ENCODE measurements around the gene CACNA1E.
"Not testable (repeated sequence)": the region's sequence is repeated elsewhere in the genome, so short reads cannot be mapped to it uniquely, and the experiment has no call there.

Gene CACNA1E

DNA sequence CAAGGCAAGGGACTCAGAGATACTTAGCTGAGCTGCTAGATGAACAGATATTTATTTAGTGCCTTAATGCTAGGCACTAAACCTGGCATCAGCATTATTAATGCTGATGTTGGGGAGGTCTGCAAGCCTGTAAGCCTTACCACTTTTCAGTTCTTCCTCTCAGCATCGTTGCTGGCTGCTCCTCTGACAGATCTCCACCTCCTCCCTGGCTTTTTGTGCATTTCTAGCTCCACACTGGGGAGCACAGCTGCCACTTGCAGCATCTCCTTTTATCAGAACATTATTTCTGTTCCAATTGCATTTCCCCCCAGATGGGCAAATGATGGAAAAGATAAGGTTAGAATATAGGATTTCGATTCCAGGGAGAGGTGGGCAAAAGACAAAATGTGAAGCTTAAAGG lies 34.8 kb downstream of the CACNA1E start:
- DNase-seq, result no peak

DNA sequence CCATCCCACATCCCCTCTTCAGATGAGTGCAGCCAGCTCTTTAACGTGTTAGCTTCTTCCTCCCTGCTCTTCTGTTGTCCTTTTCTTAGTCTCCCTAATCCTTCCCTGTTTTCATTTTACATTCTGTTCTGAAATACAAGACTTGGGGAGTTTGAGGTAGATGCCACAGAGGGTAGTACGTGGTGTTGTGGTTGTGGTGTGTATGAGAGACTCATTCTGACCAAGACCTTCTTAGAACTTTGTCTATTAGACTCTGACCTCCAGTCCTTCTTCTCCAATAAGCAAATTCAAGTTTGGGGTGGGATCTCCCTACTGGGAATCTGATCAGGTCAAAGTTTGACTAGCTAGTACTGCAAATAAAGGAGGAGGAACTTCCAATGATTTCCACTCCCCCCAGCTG lies 39.5 kb downstream of the CACNA1E start:
- DNase-seq, result no peak

DNA sequence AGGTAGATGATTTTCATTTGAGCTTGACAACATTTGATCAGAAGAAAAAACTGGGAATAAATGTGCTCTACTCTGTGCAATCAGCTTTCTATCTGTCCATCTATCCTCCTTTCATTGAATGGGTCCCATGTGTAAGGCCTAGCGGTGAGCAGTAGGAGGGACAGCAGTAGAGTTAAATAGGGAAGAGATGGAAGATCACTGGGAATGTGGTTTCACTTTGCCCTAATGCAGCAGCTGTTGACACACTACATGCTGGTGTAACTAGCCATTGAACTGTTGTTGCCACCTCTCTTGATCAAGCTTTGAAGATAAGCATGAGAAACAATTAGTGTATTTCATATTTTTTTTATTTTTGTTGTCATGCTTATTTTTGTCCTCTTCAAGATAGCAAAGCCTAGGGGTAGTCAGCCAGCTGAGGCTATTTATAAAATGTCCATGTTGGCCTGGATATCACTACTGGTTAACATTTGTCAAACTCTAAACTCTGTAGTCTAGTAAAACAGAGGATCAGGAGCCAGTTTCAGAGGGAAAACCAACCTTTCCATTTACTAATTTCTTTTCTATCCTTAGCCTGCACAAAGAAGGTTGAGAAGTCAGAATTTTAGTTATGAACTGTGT lies 41.9 kb downstream of the CACNA1E start:
- no peak for DNase-seq

DNA sequence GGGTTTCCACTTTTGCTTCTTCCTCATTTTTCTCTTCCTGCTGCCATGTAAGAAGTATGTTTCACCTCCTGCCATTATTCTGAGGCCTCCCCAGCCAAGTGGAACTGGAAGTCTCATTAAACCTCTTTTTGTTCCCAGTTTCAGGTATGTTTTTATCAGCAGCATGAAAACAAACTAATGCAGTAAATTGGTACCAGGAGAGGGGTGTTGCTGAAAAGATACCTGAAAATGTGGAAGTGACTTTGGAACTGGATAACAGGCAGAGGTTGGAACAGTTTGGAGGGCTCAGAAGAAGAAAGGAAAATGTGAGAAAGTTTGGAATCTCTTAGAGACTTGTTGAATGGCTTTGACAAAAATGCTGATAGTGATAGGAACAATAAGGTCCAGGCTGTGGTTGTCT lies 44.9 kb downstream of the CACNA1E start:
- not testable (repeated sequence) for DNase-seq

DNA sequence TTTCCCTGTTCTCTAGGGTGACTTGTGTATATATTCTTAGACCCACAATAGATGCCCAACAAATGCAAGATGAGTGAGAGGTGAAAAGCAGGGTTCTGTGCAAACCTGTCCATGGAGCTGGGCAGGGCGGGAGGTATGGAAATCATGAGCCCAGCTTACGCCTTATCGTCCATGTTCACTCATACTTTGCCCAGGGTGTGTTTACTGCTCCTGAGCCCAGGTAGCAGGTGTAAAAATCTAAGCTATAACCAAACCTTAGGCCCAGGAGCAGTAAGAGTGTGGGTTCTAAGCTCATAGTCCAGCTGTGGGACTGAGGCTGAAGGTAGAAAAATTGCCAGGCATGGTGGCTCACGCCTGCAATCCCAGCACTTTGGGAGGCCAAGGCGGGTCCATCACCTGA lies 48.1 kb downstream of the CACNA1E start:
- no peak for DNase-seq

DNA sequence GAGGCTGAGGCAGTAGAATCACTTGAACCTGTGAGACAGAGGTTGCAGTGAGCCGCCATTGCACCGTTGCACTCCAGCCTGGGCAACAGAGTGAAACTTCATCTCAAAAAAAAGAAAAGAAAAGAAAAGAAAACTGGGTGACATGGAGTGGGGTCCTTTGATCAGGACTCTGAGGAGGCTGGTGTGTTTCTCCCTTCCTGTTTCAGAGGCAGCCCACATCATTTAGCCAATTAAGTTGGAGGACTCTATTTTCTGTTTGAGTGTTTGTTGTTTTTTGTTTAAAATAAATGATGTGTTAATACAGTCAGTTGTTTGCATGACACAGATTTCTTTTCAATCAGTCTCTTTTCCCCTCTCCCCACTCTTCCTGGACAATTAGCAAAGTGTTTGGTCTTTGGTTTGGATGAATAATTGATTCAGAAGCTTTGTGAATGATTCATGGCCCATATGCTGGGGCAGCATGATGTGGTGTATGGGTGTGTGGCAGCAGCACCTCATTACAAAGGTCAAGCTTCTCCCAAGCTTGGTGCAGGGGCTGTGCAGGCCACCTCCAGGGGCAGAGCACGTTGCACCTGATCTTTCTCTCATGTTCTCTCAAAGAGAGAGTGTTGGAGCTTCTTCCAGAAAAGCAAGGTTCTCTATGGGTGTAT lies 48.8 kb downstream of the CACNA1E start:
- no peak for DNase-seq

DNA sequence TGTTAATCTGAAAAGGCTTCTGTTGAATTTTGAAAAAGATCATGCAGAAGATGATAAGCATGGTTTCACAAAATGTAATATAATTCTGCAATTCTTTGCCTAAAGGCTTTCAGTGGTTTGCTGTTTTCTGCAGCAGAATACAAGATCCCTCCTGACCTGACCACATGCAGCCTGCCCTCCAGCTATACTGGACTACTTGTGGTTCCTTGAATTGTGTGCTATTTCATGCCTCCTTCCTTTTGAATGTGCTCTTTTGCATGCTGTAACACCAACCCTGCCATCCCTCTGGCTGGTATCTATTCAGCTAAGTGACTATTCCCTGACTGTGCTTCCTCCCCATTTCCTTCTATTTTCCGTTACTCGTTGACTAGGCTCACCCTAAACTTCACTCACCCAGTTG lies 55.5 kb downstream of the CACNA1E start:
- DNase-seq, result no peak

DNA sequence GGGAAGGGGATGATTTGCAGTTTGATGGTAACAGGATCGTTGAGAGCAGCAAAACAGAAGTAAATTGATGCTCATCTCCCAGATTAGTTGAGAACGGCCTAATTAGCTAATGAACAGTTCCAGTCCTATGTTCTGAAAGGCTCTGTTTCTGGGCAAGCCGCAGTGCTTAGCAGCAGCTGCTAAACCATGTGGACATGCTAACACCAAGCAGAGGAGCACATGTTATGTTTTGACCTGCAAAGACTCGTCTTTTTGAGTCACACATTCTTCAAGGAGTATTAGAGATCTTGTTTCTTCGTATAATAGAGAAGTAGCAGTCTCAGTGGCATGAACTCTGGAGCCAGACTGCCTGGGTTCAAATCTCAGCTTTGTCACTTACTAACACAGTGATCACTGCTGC lies 58.1 kb downstream of the CACNA1E start:
- DNase-seq, result no peak

DNA sequence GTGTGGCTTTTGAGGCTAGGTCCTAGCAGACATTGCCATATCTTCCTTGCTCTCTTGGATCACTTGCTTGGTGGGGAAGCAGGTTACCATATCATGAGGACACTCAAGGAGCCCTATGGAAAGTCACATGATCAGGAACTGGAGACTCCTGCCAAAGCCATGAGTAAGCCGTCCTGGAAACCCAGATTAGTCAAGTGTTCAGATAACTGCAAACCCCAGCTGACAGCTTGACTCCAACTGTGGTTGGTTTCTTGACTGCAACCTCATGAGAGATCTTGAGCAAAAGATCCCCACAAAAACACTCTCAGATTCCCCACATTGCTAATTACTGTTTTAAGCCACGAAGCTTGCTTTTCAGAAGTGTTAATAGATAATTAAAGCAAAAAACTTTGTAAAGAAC lies 58.6 kb downstream of the CACNA1E start:
- no peak for DNase-seq

DNA sequence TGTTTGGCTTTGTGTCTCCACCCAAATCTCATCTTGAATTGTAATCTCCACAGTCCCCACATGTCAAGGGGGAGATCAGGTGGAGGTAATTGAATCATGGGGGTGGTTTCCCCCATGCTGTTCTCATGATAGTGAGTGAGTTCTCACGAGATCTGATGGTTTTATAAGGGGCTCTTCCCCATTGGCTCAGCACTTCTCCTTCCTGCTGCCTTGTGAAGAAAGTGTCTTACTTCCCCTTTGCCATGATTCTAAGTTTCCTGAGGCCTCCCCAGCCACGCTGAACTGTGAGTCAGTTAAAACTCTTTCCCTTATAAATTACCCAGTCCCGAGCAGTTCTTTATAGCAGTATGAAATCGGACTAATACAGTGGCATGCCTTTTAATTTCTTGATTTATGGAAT lies 59.1 kb downstream of the CACNA1E start:
- DNase-seq, result not testable (repeated sequence)

DNA sequence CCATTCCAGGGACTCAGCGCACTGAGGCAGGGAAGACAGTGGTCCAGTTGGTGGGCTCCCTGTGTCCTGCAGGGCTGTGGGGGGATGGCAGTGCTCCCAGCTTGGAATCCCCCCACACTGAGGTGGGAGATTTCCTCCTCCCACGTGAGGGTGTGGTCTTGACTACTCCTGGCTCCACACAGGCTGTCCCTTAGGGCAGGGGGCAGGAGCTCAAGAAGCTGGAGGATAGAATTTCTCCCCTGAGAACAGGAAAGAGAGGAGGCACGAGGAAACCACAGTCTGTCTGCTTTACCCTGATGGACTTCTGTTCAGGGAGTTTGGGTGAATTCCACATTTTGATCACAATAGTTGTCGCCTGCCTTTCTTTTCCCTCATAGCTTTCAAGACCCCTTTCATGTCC lies 62.1 kb downstream of the CACNA1E start:
- DNase-seq, result no peak

DNA sequence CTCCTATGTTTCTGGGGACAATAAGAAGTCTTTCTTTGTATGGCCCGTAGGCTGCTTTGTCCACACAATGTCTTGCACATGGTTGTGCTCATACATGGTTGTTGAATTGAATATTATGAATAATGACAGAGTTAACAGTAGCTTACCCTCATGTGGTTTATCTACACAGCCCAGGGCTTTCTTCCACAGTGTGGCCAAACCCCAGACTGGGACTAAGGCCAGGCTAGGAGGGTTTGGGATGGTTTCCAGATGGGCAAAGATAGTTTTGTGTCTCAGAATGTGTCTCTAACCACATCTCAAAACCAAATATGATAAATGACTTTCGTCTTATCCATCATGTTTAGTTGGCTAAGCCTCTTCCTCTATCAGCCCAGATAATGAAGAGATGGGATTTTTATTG lies 65.2 kb downstream of the CACNA1E start:
- no peak for DNase-seq

DNA sequence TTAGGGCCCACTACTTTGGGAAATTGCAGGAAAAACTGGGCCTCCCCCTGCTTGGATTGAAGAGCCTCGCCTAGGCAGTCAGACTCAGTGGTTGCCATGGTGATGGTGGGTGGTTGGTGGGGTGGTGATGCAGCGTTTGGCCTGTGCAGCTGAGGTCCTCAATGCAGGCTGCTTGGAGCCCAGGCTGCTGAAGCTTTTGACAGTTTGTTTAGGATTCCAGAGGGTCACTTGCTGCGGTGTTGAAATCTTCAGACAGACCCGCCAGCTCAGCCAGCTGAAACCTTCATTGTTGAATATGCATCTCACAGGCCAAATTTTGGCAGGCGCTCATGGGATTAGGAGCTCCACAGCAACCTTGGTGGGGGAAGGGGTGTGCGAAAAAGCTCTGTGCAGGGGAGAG lies 67.9 kb downstream of the CACNA1E start:
- peak; percentile 73 for DNase-seq

DNA sequence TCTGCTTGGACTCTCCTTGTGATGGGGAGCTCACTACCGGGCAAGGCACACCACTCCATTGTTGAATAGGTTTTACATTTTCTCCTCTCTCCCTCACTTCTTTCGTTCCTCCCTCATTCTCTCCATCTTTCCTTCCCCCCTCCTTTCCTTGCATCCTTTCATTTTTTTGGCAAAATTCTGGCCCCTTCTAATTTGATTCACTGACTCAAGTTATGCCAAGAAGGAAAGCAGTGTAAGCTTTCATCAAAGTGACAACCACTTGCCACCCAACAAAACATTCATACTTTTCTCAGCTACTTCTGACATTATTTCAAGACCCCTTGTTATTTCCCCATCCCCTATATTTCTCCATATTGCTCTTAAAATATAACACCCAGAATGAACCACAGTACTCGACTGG lies 68.4 kb downstream of the CACNA1E start:
- DNase-seq, result no peak

DNA sequence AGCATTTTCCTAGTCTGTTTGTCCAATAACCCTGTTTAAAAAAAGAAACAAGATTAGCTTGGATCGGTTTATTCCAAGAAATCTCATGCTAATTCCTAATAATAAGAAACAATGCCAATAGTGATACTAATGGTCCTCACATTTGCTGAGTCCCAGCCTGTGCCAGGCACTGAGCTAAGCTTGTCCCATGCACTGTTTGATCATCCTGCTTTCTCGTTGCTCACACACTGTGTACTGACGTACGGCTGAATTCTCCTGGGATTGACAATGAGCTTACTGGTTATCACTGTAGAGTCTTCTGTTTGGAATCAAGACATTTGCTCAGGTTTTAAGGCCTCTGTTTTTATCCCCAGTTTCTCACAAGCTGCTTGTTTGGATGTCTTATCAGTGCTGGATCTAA lies 71.1 kb downstream of the CACNA1E start:
- no peak for DNase-seq

DNA sequence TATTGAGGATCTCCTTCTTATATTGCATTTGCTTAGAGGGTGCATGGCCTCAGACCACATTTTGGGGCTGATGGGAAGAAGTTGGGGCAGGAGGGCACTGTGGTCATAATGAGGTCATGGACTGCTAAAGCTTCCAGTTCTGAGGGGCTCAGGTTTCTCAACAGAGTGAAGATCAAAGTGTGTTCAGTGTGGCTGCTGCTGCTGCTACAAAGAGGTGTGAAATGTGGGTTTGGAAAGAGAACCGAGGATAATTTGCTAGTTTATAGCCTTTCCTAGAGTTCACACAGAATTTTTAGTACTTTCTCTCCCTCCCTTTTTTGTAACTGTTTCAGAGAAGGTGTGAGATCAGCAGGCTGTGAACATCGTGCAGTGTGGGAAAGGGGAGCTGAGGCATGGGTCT lies 73.3 kb downstream of the CACNA1E start:
- DNase-seq, result no peak

DNA sequence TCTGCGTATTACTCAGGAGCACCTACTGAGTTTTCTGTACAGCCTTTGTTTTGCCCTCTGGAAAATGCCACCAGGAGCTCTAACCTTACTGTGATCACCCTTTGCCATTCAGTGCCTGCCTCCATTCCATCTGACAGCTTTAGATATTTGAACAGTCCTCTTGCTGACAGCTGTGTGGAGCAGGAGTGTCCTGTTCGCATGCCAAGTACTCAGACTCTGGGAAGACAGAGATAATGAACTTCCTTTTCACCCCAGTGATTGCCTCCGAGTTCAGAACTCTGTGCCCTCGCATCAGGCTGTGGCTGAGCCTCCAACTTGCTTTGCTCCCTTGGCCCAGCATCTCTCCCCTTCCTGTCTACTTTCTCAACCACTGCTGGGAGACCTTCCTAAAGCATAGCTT lies 74.0 kb downstream of the CACNA1E start:
- DNase-seq, result no peak

DNA sequence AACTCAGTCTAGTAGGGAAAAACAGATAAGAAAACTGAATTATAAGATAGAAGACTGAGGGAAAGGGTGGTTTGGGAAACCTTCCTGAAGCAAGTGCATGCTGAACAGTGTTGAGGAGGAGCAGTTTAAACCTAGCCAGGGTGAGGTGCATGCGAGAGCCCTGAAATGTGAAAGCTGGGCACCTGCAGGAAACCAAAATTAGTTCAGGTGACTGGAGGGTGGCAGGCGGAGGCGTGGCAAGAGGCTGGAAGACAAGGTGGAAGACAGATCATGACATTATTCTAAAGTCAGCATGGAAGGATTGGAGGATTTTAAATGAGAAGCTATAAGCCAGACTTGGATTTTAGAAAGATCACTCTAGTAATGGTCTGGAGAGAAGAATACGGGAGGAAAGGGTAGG lies 75.1 kb downstream of the CACNA1E start:
- no peak for DNase-seq

DNA sequence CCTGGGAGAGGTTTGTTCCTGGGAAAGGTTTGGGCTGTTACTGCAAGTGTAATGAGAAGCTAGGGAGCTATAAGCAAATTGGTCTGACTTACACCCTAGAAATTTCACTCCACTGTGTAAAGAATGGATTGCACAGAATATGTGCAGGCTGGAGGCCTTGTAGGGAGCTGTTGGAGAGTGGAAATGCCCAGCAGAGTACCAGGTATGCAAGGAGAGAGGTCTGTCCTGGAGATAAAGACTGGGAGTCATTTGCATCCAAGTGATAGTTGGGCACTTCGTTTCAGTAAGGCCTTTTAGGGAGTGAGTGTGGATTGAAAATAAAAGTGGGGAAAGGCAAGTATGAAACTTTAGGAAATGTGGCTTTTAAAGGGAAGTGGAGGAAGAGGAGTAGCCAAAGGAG lies 75.8 kb downstream of the CACNA1E start:
- DNase-seq, result no peak

DNA sequence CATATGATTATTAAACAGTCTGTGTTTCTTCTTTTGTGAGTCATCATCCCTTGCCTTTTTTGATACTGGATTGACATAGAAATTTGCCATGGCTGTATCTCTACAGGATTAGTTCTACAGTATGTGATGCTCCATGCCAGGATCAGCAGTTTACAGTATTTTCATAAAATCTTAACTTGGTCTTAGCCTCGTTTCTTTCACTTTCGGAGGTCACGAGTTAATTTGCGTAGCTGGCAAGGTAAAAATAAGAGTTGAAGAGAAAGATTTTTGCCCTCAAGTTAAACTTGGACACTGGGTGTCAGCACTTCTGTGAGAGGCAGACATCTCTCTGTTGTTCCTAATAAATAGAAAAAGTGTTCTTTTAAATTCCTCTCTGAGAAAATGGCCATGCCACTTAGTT lies 79.1 kb downstream of the CACNA1E start:
- no peak for DNase-seq

DNA sequence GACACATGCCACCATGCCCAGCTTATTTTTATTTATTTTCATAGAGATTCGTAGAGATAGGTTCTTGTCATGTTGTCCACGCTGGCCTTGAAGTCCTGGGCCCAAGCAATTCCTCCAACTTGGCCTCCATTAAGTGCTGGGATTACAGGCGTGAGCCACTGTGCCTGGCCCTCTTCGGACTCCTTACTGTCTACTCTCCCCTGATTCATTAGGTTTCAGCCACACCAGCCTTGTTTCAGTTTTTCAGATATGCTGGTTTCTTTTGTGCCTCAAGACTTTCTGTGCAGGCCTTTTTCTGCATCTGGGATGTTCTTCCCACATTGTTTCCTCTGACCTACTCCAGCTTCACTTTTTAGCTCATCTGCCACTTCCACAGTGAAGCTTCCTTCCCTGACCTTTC lies 85.4 kb downstream of the CACNA1E start:
- no peak for DNase-seq

DNA sequence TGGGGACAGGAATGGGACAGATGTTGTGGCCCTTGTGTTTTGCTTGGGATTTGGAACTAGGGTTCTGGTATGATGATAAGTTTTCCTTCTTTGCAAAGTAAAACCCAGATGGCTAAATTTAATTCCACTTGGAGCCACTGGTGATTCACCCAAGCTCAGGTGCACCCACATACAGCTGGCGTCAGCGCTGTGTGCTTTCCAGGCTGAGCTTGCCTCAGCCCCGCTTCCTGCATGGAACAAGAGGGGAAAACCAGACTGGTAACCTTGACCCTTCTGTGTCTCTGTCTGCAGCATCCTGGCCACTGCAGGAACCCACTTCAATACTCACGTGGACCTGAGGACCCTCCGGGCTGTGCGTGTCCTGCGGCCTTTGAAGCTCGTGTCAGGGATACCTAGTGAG lies 94.2 kb downstream of the CACNA1E start:
- no peak for DNase-seq

DNA sequence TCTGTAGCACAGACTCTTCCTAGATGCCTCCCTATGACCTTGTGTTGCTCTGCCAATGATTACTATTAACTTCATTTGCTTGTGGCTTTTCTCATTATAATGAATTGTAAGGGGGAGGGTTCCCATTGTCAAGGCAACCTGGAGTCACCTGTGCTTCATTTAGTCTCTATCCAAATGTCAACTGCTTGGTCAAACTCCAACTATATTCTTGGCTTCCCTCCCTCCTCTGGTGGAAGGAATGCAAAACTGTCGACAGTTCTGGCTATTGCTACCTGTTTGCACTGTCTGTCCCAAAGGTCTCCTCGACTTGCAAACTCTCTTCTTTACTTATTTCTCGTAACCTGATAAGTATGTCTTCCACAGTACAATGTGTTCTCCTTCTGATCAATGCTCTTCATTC lies 100.3 kb downstream of the CACNA1E start:
- no peak for DNase-seq

DNA sequence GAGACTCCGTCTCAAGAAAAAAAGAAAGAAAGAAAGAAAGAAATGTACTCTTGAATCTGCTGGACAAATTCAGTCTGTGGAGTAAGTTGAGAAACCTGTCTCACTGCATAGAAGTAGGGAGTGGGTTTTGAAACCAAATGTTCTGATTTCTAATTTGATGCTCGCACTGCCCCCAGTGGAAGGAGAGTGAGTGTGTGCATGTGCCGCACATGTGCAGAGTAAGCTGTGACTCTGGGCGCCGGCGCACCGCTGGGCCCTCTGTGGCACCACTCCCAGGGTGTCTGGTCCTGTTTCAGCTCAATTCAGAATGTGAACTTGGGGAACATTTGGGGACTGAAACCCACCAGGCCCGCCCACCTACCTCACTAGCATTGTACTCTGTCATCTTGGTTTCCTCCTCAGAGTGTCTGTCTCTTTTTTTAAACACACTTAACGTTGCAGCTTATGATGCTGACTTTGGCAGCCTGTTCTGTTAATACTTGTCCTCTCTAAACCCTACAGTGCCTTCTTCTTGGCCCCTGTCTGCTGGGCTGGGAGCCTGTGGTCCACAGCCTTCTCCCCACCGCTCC lies 104.6 kb downstream of the CACNA1E start:
- no peak for DNase-seq

DNA sequence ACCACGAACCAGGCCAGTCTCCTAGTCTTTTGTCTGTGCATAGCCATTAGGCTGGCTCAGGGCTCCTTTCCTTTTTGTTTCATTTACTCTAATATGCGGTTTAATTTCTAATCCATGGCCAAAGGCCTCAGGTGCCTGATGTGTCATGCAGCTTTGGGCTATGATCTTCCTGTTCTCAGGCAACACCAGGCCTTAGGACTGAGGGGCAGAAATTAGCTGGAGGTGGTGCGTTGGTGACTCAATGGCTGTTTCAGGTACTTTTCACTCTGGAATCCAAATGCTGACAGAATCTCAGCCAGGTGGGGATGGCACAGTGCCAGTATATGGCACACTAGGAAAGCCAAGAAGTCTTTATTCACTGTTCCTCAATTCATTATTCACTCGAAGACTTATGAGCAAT lies 105.3 kb downstream of the CACNA1E start:
- DNase-seq, result no peak
